ENCODE results near the gene KRT15. TPM values are rescaled to one million over a fixed set of nuclear protein-coding genes. Genes with fewer than 3 reads are reported as not detected.

The KRT15 gene
- total and polyA plus RNA-seq, 9 of the 15 experiments (the other 6 are each of a cell fraction or from before 2014, with no cell fraction given), result 0.28 to 4.4 (median 0.56) TPM

GRCh38 chr17:41548844-41549595 lies 30.3 kb upstream of the KRT15 start (continued):
- peak; percentile 77 for TF ChIP-seq CREM (IDR thresholded peaks at IDR 0.05; ENCODE audit: low read depth)
- TF ChIP-seq ZNF696 (CRISPR knock-in tag; conservative IDR thresholded peaks at IDR 0.05), result no peak
- no peak for TF ChIP-seq HIVEP1 (CRISPR knock-in tag; IDR thresholded peaks at IDR 0.05)
- 0 out of 2 replicates have a peak, but pooled peaks have one; percentile 16 for TF ChIP-seq EP400 (IDR thresholded peaks at IDR 0.05)
- no peak for TF ChIP-seq ID3 (CRISPR knock-in tag; IDR thresholded peaks at IDR 0.05)
- TF ChIP-seq ID3 (tag; IDR thresholded peaks at IDR 0.05), result no peak
- no peak for TF ChIP-seq FOSL1 (tag; conservative IDR thresholded peaks at IDR 0.05)
- TF ChIP-seq RCOR1 (IDR thresholded peaks at IDR 0.05; ENCODE audit: borderline replicate concordance in 1 of 2, low read depth in 2 of 2, low read length in 2 of 2), result peak in 1 of 2 experiments; percentile 67; a peak in 1 of 4 replicates
- TF ChIP-seq HCFC1 (IDR thresholded peaks at IDR 0.05; ENCODE audit: low read depth, low read length), result no peak
- TF ChIP-seq GTF3C2 (IDR thresholded peaks at IDR 0.05; ENCODE audit: borderline replicate concordance, extremely low read depth, insufficient read length), result no peak
- TF ChIP-seq HDAC2 (IDR thresholded peaks at IDR 0.05), result peak; percentile 59; the same call in 1 of the 2 replicates
- TF ChIP-seq BRD9 (IDR thresholded peaks at IDR 0.05; ENCODE audit: low read depth, partially characterized antibody), result peak; percentile 87
- peak; percentile 90 for TF ChIP-seq SMC3 (conservative IDR thresholded peaks at IDR 0.05; ENCODE audit: insufficient read depth, low read depth, low read length)
- no peak for TF ChIP-seq SMARCC2 (IDR thresholded peaks at IDR 0.05; ENCODE audit: low read depth)
- TF ChIP-seq RBM34 (IDR thresholded peaks at IDR 0.05; ENCODE audit: borderline replicate concordance, insufficient read depth, low read length), result no peak
- peak; percentile 95 for TF ChIP-seq SMARCA5 (IDR thresholded peaks at IDR 0.05)
- no peak for TF ChIP-seq CEBPB (tag; IDR thresholded peaks at IDR 0.05)
- TF ChIP-seq ZNF134 (CRISPR knock-in tag; conservative IDR thresholded peaks at IDR 0.05), result no peak
- peak; percentile 45; the same call in 1 of the 2 replicates for TF ChIP-seq BCOR (IDR thresholded peaks at IDR 0.05)
- no peak for TF ChIP-seq HNRNPK (IDR thresholded peaks at IDR 0.05; ENCODE audit: low read depth, low read length, poor library complexity, severe bottlenecking)
- TF ChIP-seq TEAD1 (CRISPR knock-in tag; IDR thresholded peaks at IDR 0.05), result peak in 1 of 2 experiments; percentile 46; a peak in 1 of 4 replicates
- TF ChIP-seq ATF7 (IDR thresholded peaks at IDR 0.05), result peak; percentile 67
- TF ChIP-seq ARID3B (CRISPR knock-in tag; IDR thresholded peaks at IDR 0.05; ENCODE audit: borderline replicate concordance), result 0 out of 2 replicates have a peak, but pooled peaks have one; percentile 36
- no peak for TF ChIP-seq RBM39 (optimal IDR thresholded peaks at IDR 0.05; ENCODE audit: low read depth, low read length)
- TF ChIP-seq KDM5B (IDR thresholded peaks at IDR 0.05; ENCODE audit: insufficient replicate concordance, low read depth, low read length), result no peak
